Measurements from ENCODE around the gene WDR86. TPM values are rescaled to one million over a fixed set of nuclear protein-coding genes. Genes with fewer than 3 reads are reported as not detected.

The WDR86 gene
- total and polyA plus RNA-seq, 2 experiments from 2014 or later = not detected

DNA sequence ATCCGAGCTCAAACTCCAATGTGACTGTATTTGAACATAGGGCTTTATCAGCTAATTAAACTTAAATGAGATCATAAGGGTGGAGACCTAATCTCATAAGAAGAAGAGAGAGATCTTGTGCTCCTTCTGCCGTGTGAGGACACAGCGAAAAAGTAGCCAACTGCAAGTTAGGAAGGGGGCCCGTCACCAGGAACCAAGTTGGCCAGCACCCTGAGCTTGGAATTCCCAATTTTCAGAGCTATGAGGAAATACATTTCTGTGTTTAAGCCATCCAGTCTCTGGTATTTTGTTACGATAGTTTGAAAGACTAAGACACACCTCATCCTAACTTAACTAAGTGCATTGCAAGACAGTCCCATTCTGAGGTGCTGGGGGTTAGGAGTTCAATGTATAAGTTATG is 14.1 kb upstream of the WDR86 start:
- Histone ChIP-seq H3K4me3 (no peak overlapping the region), H2AFZ (no peak overlapping the region), H3K36me3 (ENCODE audit: low read depth) (no peaks in the 10 kb centered on the region), H3K79me2 (ENCODE audit: insufficient read depth) (no peaks in the 10 kb centered on the region), H3K9me2 (ENCODE audit: insufficient read depth) (no peaks in the 10 kb centered on the region), H3K27me3 (replicated peaks; ENCODE audit: insufficient read depth) (peaks cover 6% of the 10 kb centered on the region; the same call in 1 of the 2 replicates), H3K9ac (no peak overlapping the region), H3K4me1 (ENCODE audit: insufficient read depth) (peaks cover 19% of the 10 kb centered on the region), H3K27ac (no peak overlapping the region), H3F3A (ENCODE audit: insufficient read depth) (peaks cover 12% of the 10 kb centered on the region; the same call in 1 of the 2 replicates), H4K20me1 (ENCODE audit: insufficient read depth) (no peaks in the 10 kb centered on the region), H3K9me3 (ENCODE audit: low read depth) (peaks cover 4% of the 10 kb centered on the region), H3K4me2 (ENCODE audit: unreplicated experiment) (no peak overlapping the region)
- TF ChIP-seq EZH2phosphoT487 (IDR thresholded peaks at IDR 0.05; ENCODE audit: insufficient read depth, low read depth) (no peak), EZH2 (IDR thresholded peaks at IDR 0.05; ENCODE audit: insufficient read depth, poor library complexity, severe bottlenecking) (no peak)
- WGBS, 2 experiments (ENCODE audit: low coverage in 1 of 2, low lambda C conversion rate in 2 of 2, missing lambda C conversion rate in 2 of 2) = 51 to 54% methylated on average over 5 of the region's 5 CpGs
- in situ Hi-C loops (cut with MboI) = no loop called here
- no peak for DNase-seq

GRCh38 chr7:151423226-151423625 is 13.4 kb upstream of the WDR86 start:
- WGBS, 2 experiments (ENCODE audit: low coverage in 1 of 2, low lambda C conversion rate in 2 of 2, missing lambda C conversion rate in 2 of 2) = 26% methylated on average over 7 of the region's 7 CpGs
- peaks cover 11% of the 10 kb centered on the region for H3K4me1 ChIP-seq (ENCODE audit: insufficient read depth)
- H3K27ac ChIP-seq = no peak overlapping the region
- no peak overlapping the region for H3K9ac ChIP-seq
- H4K20me1 ChIP-seq (ENCODE audit: insufficient read depth) = no peaks in the 10 kb centered on the region
- H3K9me3 ChIP-seq (ENCODE audit: low read depth) = peaks cover 4% of the 10 kb centered on the region
- no peaks in the 10 kb centered on the region for H3K36me3 ChIP-seq (ENCODE audit: low read depth)
- no peak overlapping the region for H2AFZ ChIP-seq
- H3K79me2 ChIP-seq (ENCODE audit: insufficient read depth) = no peaks in the 10 kb centered on the region
- TF ChIP-seq EZH2 (IDR thresholded peaks at IDR 0.05; ENCODE audit: insufficient read depth, poor library complexity, severe bottlenecking) (no peak), EZH2phosphoT487 (IDR thresholded peaks at IDR 0.05; ENCODE audit: insufficient read depth, low read depth) (no peak)
- in situ Hi-C loops (cut with MboI) = no loop called here
- no peak overlapping the region for H3K4me2 ChIP-seq (ENCODE audit: unreplicated experiment)
- no peak for DNase-seq
- peaks cover 12% of the 10 kb centered on the region; the same call in 1 of the 2 replicates for H3F3A ChIP-seq (ENCODE audit: insufficient read depth)
- no peaks in the 10 kb centered on the region for H3K9me2 ChIP-seq (ENCODE audit: insufficient read depth)
- no peak overlapping the region for H3K4me3 ChIP-seq
- H3K27me3 ChIP-seq (replicated peaks; ENCODE audit: insufficient read depth) = peaks cover 6% of the 10 kb centered on the region; the same call in 1 of the 2 replicates

- H3K9me2 ChIP-seq (ENCODE audit: insufficient read depth) = no peaks in the 10 kb centered on the region
- no peak overlapping the region for H3K4me2 ChIP-seq (ENCODE audit: unreplicated experiment)
- peaks cover 6% of the 10 kb centered on the region; the same call in 1 of the 2 replicates for H3K27me3 ChIP-seq (replicated peaks; ENCODE audit: insufficient read depth)
- peaks cover 9% of the 10 kb centered on the region for H3K4me1 ChIP-seq (ENCODE audit: insufficient read depth)
- no peak overlapping the region for H3K27ac ChIP-seq
- H3K36me3 ChIP-seq (ENCODE audit: low read depth) = no peaks in the 10 kb centered on the region
- peaks cover 12% of the 10 kb centered on the region; the same call in 1 of the 2 replicates for H3F3A ChIP-seq (ENCODE audit: insufficient read depth)
- TF ChIP-seq EZH2phosphoT487 (IDR thresholded peaks at IDR 0.05; ENCODE audit: insufficient read depth, low read depth) (no peak), EZH2 (IDR thresholded peaks at IDR 0.05; ENCODE audit: insufficient read depth, poor library complexity, severe bottlenecking) (no peak)
- no peak for DNase-seq
- no peak overlapping the region for H2AFZ ChIP-seq
- no peak overlapping the region for H3K4me3 ChIP-seq
- 55 to 57% methylated on average over 5 of the region's 5 CpGs for WGBS, 2 experiments (ENCODE audit: low coverage in 1 of 2, low lambda C conversion rate in 2 of 2, missing lambda C conversion rate in 2 of 2)
- no peak overlapping the region for H3K9ac ChIP-seq
- H3K9me3 ChIP-seq (ENCODE audit: low read depth) = peaks cover 4% of the 10 kb centered on the region
- in situ Hi-C loops (cut with MboI) = no loop called here
- H3K79me2 ChIP-seq (ENCODE audit: insufficient read depth) = no peaks in the 10 kb centered on the region
- H4K20me1 ChIP-seq (ENCODE audit: insufficient read depth) = no peaks in the 10 kb centered on the region
These were observed 12.4 kb upstream of the WDR86 start for GRCh38 chr7:151422212-151422611.

DNA sequence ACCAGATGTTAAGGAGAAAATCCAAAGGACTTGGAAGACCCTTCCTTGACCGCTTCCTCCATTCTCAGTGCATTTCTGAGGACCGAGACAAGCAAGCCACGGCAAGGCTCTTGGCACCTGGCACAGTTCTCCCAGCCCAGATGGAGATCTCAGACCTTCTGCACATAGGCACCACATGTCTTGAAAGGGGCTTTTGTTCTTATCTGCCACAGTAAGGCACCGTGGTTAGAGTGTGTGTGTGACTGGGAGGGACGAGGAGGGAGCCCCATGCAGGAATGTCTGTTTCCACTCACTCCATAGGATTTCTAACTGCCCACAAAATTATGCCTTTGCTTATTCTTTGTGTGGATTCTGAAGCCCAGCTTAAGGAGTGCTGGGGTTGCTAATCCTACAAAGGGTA is 10.3 kb upstream of the WDR86 start:
- no peaks in the 10 kb centered on the region for H3K79me2 ChIP-seq (ENCODE audit: insufficient read depth)
- H3K4me2 ChIP-seq (ENCODE audit: unreplicated experiment) = no peak overlapping the region
- 22 to 27% methylated on average over 5 of the region's 5 CpGs for WGBS, 2 experiments (ENCODE audit: low coverage in 1 of 2, low lambda C conversion rate in 2 of 2, missing lambda C conversion rate in 2 of 2)
- H3K9me3 ChIP-seq (ENCODE audit: low read depth) = peaks cover 4% of the 10 kb centered on the region
- in situ Hi-C loops (cut with MboI) = no loop called here
- no peaks in the 10 kb centered on the region for H3F3A ChIP-seq (ENCODE audit: insufficient read depth)
- peaks cover 14% of the 10 kb centered on the region; the same call in 1 of the 2 replicates for H3K27me3 ChIP-seq (replicated peaks; ENCODE audit: insufficient read depth)
- no peaks in the 10 kb centered on the region for H4K20me1 ChIP-seq (ENCODE audit: insufficient read depth)
- H3K9ac ChIP-seq = no peak overlapping the region
- H3K4me1 ChIP-seq (ENCODE audit: insufficient read depth) = no peaks in the 10 kb centered on the region
- TF ChIP-seq EZH2phosphoT487 (IDR thresholded peaks at IDR 0.05; ENCODE audit: insufficient read depth, low read depth) (no peak), EZH2 (IDR thresholded peaks at IDR 0.05; ENCODE audit: insufficient read depth, poor library complexity, severe bottlenecking) (no peak)
- H2AFZ ChIP-seq = no peak overlapping the region
- H3K9me2 ChIP-seq (ENCODE audit: insufficient read depth) = no peaks in the 10 kb centered on the region
- no peak for DNase-seq
- H3K27ac ChIP-seq = no peak overlapping the region
- H3K4me3 ChIP-seq = no peak overlapping the region
- no peaks in the 10 kb centered on the region for H3K36me3 ChIP-seq (ENCODE audit: low read depth)

DNA sequence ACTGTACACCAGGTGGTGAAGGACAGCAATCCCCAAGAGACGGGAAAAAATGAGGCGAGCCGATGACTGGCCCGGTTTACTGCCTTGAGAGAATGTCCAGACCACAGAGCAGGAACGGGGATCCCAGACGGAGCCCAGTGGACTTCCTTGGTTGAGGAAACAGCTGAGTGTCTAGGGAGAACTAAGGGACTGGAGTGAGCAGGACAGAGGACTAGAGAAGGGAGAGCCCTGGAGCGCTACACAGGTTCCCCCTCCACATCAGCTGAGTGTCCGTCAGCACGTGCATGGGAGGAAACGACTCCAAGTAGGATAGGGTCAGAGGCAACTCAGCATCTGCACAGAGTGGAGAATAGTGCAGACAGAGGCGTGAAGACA is 7.1 kb upstream of the WDR86 start:
- WGBS, 2 experiments (ENCODE audit: low coverage in 1 of 2, low lambda C conversion rate in 2 of 2, missing lambda C conversion rate in 2 of 2) = 40% methylated on average over 11 of the region's 11 CpGs
- no peaks in the 10 kb centered on the region for H3F3A ChIP-seq (ENCODE audit: insufficient read depth)

More for the DNA sequence above, 7.1 kb upstream of the WDR86 start:
- no peaks in the 10 kb centered on the region for H3K36me3 ChIP-seq (ENCODE audit: low read depth)
- no peak overlapping the region for H3K27ac ChIP-seq
- DNase-seq = no peak
- H3K4me2 ChIP-seq (ENCODE audit: unreplicated experiment) = no peak overlapping the region
- TF ChIP-seq EZH2 (IDR thresholded peaks at IDR 0.05; ENCODE audit: insufficient read depth, poor library complexity, severe bottlenecking) = no peak
- TF ChIP-seq EZH2phosphoT487 (IDR thresholded peaks at IDR 0.05; ENCODE audit: insufficient read depth, low read depth) = no peak
- H3K27me3 ChIP-seq (replicated peaks; ENCODE audit: insufficient read depth) = peaks cover 30% of the 10 kb centered on the region
- H3K79me2 ChIP-seq (ENCODE audit: insufficient read depth) = no peaks in the 10 kb centered on the region
- no peak overlapping the region for H3K9ac ChIP-seq
- H3K9me3 ChIP-seq (ENCODE audit: low read depth) = peaks cover 4% of the 10 kb centered on the region
- H2AFZ ChIP-seq = no peak overlapping the region
- H3K4me1 ChIP-seq (ENCODE audit: insufficient read depth) = no peaks in the 10 kb centered on the region
- H3K4me3 ChIP-seq = no peak overlapping the region
- no peaks in the 10 kb centered on the region for H3K9me2 ChIP-seq (ENCODE audit: insufficient read depth)
- in situ Hi-C loops (cut with MboI) = no loop called here
- H4K20me1 ChIP-seq (ENCODE audit: insufficient read depth) = no peaks in the 10 kb centered on the region
